T-helper 2 cell treated with Interferon-gamma antibody and Interleukin-4, amounts not matched to agents 5 μg/mL and 100 μg/mL, for 36 hours (primary cell): Measurements from ENCODE around the gene POLR1C.
"Not testable (repeated sequence)": the region's sequence is repeated elsewhere in the genome, so short reads cannot be mapped to it uniquely, and the experiment has no call there.

Source experiments
- DNase-seq: peaks from one replicate; pipeline ENCODE4 v3.0.0; 2021; ENCODE audit warnings: low spot score
- H3K27ac Mint-ChIP-seq: one replicate; pipeline ENCODE4 v1.8.0; 2021; ENCODE audit warnings: mild to moderate bottlenecking, mixed read lengths
- H3K27me3 Mint-ChIP-seq: one replicate; pipeline ENCODE4 v1.8.0; 2021; ENCODE audit warnings: low read depth, mixed read lengths
- H3K36me3 Mint-ChIP-seq: one replicate; pipeline ENCODE4 v1.8.0; 2021; ENCODE audit warnings: low read depth, mixed read lengths
- H3K4me1 Mint-ChIP-seq: one replicate; pipeline ENCODE4 v1.8.0; 2021; ENCODE audit warnings: low read depth, mixed read lengths
- H3K4me3 Mint-ChIP-seq: one replicate; pipeline ENCODE4 v1.8.0; 2022; ENCODE audit warnings: mild to moderate bottlenecking, moderate library complexity, mixed read lengths
- H3K9me3 Mint-ChIP-seq: one replicate; pipeline ENCODE4 v1.8.0; 2021; ENCODE audit warnings: mixed read lengths

POLR1C gene

GRCh38 chr6:43516697-43517504 lies at the start of gene POLR1C, which contains the start of gene YIPF3:
Gene POLR1C (plus strand): TSS chr6:43517089. CDS start chr6:43517110, 21 bp downstream.
Gene YIPF3 (minus strand): TSS chr6:43516926. CDS start chr6:43516807, 119 bp downstream.
- Mint-ChIP-seq H3K4me1 (peaks cover 18% of the 10 kb centered on the region), H3K4me3 (no peak within 1 kb of the TSS), H3K27ac (no peak within 1 kb of the TSS)

GRCh38 chr6:43467265-43467664 lies 49.6 kb upstream of the POLR1C start:
- H3K27me3 Mint-ChIP-seq, result peaks cover 26% of the 10 kb centered on the region
- H3K4me3 Mint-ChIP-seq, result not testable (repeated sequence)

More at GRCh38 chr6:43516697-43517504, at the start of gene POLR1C, which contains the start of gene YIPF3:
- peak; percentile 95 for DNase-seq
- H3K27me3 Mint-ChIP-seq, result no peaks in the 10 kb centered on the region
- peaks cover 40% of the 10 kb centered on the region for H3K36me3 Mint-ChIP-seq
- H3K9me3 Mint-ChIP-seq, result no peaks in the 10 kb centered on the region

GRCh38 chr6:43467752-43468151 lies 49.1 kb upstream of the POLR1C start:
- Mint-ChIP-seq H3K36me3 (no peaks in the 10 kb centered on the region), H3K4me3 (no peak overlapping the region), H3K27me3 (peaks cover 21% of the 10 kb centered on the region), H3K4me1 (no peaks in the 10 kb centered on the region), H3K27ac (no peak overlapping the region), H3K9me3 (no peaks in the 10 kb centered on the region)
- no peak for DNase-seq

More at GRCh38 chr6:43467265-43467664, 49.6 kb upstream of the POLR1C start:
- not testable (repeated sequence) for H3K27ac Mint-ChIP-seq, DNase-seq, H3K36me3 Mint-ChIP-seq, H3K9me3 Mint-ChIP-seq, H3K4me1 Mint-ChIP-seq

GRCh38 chr6:43468240-43468639 lies 48.6 kb upstream of the POLR1C start:
- Mint-ChIP-seq H3K9me3 (no peaks in the 10 kb centered on the region), H3K36me3 (no peaks in the 10 kb centered on the region), H3K27ac (no peak overlapping the region), H3K4me1 (no peaks in the 10 kb centered on the region), H3K27me3 (peaks cover 17% of the 10 kb centered on the region), H3K4me3 (no peak overlapping the region)
- DNase-seq, result no peak

- Mint-ChIP-seq H3K4me3 (no peak overlapping the region), H3K36me3 (no peaks in the 10 kb centered on the region), H3K9me3 (no peaks in the 10 kb centered on the region)
These were observed 47.9 kb upstream of the POLR1C start for GRCh38 chr6:43468748-43469681.

GRCh38 chr6:43469947-43470346 lies 46.9 kb upstream of the POLR1C start:
- no peak for DNase-seq
- H3K4me3 Mint-ChIP-seq, result no peak overlapping the region
- peaks cover 17% of the 10 kb centered on the region for H3K27me3 Mint-ChIP-seq
- no peaks in the 10 kb centered on the region for H3K36me3 Mint-ChIP-seq
- H3K27ac Mint-ChIP-seq, result no peak overlapping the region
- H3K4me1 Mint-ChIP-seq, result no peaks in the 10 kb centered on the region
- no peaks in the 10 kb centered on the region for H3K9me3 Mint-ChIP-seq

More at GRCh38 chr6:43468748-43469681, 47.9 kb upstream of the POLR1C start:
- peaks cover 17% of the 10 kb centered on the region for H3K27me3 Mint-ChIP-seq
- no peak overlapping the region for H3K27ac Mint-ChIP-seq
- DNase-seq, result no peak
- no peaks in the 10 kb centered on the region for H3K4me1 Mint-ChIP-seq

- DNase-seq, result no peak
- no peaks in the 10 kb centered on the region for H3K9me3 Mint-ChIP-seq
- no peaks in the 10 kb centered on the region for H3K4me1 Mint-ChIP-seq
- no peak overlapping the region for H3K4me3 Mint-ChIP-seq
- H3K27ac Mint-ChIP-seq, result no peak overlapping the region
- H3K27me3 Mint-ChIP-seq, result peaks cover 17% of the 10 kb centered on the region
- H3K36me3 Mint-ChIP-seq, result no peaks in the 10 kb centered on the region
These were observed 45.5 kb upstream of the POLR1C start for GRCh38 chr6:43471399-43471798.

GRCh38 chr6:43472515-43472914 lies 44.4 kb upstream of the POLR1C start:
- Mint-ChIP-seq H3K4me1 (peaks cover 8% of the 10 kb centered on the region), H3K27me3 (peaks cover 11% of the 10 kb centered on the region), H3K36me3 (no peaks in the 10 kb centered on the region), H3K9me3 (no peaks in the 10 kb centered on the region), H3K4me3 (no peak overlapping the region), H3K27ac (no peak overlapping the region)
- no peak for DNase-seq

- H3K27ac Mint-ChIP-seq, result no peak overlapping the region
- no peaks in the 10 kb centered on the region for H3K9me3 Mint-ChIP-seq
- peaks cover 18% of the 10 kb centered on the region for H3K4me1 Mint-ChIP-seq
- H3K36me3 Mint-ChIP-seq, result no peaks in the 10 kb centered on the region
- no peak for DNase-seq
- peaks cover 5% of the 10 kb centered on the region for H3K27me3 Mint-ChIP-seq
- H3K4me3 Mint-ChIP-seq, result no peak overlapping the region
These were observed 41.4 kb upstream of the POLR1C start for GRCh38 chr6:43475516-43475915.

- Mint-ChIP-seq H3K4me3 (peak overlapping the region; percentile 95), H3K27ac (peak overlapping the region; percentile 93), H3K36me3 (no peaks in the 10 kb centered on the region), H3K27me3 (no peaks in the 10 kb centered on the region), H3K9me3 (no peaks in the 10 kb centered on the region), H3K4me1 (peaks cover 20% of the 10 kb centered on the region)
- no peak for DNase-seq
These were observed 40.1 kb upstream of the POLR1C start for GRCh38 chr6:43476746-43477145.

- Mint-ChIP-seq H3K27ac (peak within 1 kb of the TSS; percentile 93), H3K4me3 (peak within 1 kb of the TSS; percentile 95), H3K36me3 (no peaks in the 10 kb centered on the region), H3K9me3 (no peaks in the 10 kb centered on the region), H3K27me3 (no peaks in the 10 kb centered on the region), H3K4me1 (peaks cover 21% of the 10 kb centered on the region)
- DNase-seq, result peak; percentile 93
These were observed 39.5 kb upstream of the POLR1C start, which contains the start of gene TJAP1 for GRCh38 chr6:43477235-43478007. Gene TJAP1 (plus strand): TSS chr6:43477570. CDS start chr6:43499002, 21,432 bp downstream.

GRCh38 chr6:43478008-43478372 lies 38.9 kb upstream of the POLR1C start:
- Mint-ChIP-seq H3K9me3 (no peaks in the 10 kb centered on the region), H3K36me3 (no peaks in the 10 kb centered on the region), H3K4me1 (peaks cover 21% of the 10 kb centered on the region), H3K27ac (peak overlapping the region; percentile 93), H3K27me3 (no peaks in the 10 kb centered on the region), H3K4me3 (peak overlapping the region; percentile 95)
- peak; percentile 6 for DNase-seq

- no peak overlapping the region for H3K4me3 Mint-ChIP-seq
- no peak for DNase-seq
- H3K4me1 Mint-ChIP-seq, result peaks cover 21% of the 10 kb centered on the region
- H3K36me3 Mint-ChIP-seq, result no peaks in the 10 kb centered on the region
- no peak overlapping the region for H3K27ac Mint-ChIP-seq
- no peaks in the 10 kb centered on the region for H3K9me3 Mint-ChIP-seq
- H3K27me3 Mint-ChIP-seq, result no peaks in the 10 kb centered on the region
These were observed 35.8 kb upstream of the POLR1C start for GRCh38 chr6:43481075-43481474.
